K562 (cell line): ENCODE data around the gene NHLRC2. TPM values are rescaled to one million over a fixed set of nuclear protein-coding genes. Genes with fewer than 3 reads are reported as not detected.

Experiments
- CBX1 ChIP-seq: sonication (generic); IDR thresholded peaks from 2 replicates; pipeline ENCODE4 v1.6.1; 2016; ENCODE audit warnings: antibody characterized with exemption, low read depth, mild to moderate bottlenecking
- CHD1 ChIP-seq: fragments of 200-600 bp; sonication (generic); IDR thresholded peaks from one replicate; pipeline ENCODE4 v1.6.1; 2012; ENCODE audit warnings: mild to moderate bottlenecking, moderate library complexity, low read length, inconsistent platforms
- EHMT2 ChIP-seq: fragments of 450-650 bp; IDR thresholded peaks from 2 replicates; pipeline ENCODE4 v1.6.1; 2018; ENCODE audit warnings: antibody characterized with exemption
- HMGXB4 ChIP-seq: sonication (generic); formaldehyde crosslinking; IDR thresholded peaks from 2 replicates; pipeline ENCODE4 v1.8.1; 2023; ENCODE audit warnings: mild to moderate bottlenecking, missing genetic modification reagents
- HNRNPH1 ChIP-seq: fragments of 200-400 bp; formaldehyde crosslinking; optimal IDR thresholded peaks from 2 replicates; pipeline ENCODE3; 2017; ENCODE audit warnings: low read depth, mild to moderate bottlenecking, low read length, moderate library complexity
- ILF3 ChIP-seq: fragments of 450-650 bp; IDR thresholded peaks from 2 replicates; pipeline ENCODE4 v1.6.1; 2018; ENCODE audit warnings: antibody characterized with exemption, mild to moderate bottlenecking, moderate library complexity, borderline replicate concordance
- MAFG ChIP-seq: fragments of 450-650 bp; conservative IDR thresholded peaks from 2 replicates; pipeline ENCODE4 v1.6.1; 2016; ENCODE audit warnings: missing genetic modification characterization, missing compliant biosample characterization
- MLLT1 ChIP-seq, 2 experiments: fragments of 450-650 bp; IDR thresholded peaks; 2 replicates each; pipeline ENCODE4 v1.6.1; 2016
- PREB ChIP-seq: sonication (generic); formaldehyde crosslinking; IDR thresholded peaks from 2 replicates; pipeline ENCODE4 v1.8.1; 2023; ENCODE audit warnings: mild to moderate bottlenecking, missing genetic modification reagents
- RBM34 ChIP-seq: fragments of 200-400 bp; formaldehyde crosslinking; IDR thresholded peaks from 2 replicates; pipeline ENCODE4 v1.6.1; 2018; ENCODE audit warnings: low read length, borderline replicate concordance; ENCODE audit not compliant: insufficient read depth
- ZNF318 ChIP-seq, 2 experiments: fragments of 450-650 bp; IDR thresholded peaks; 2 replicates each; pipeline ENCODE4 v1.6.1; 2016; ENCODE audit warnings: mild to moderate bottlenecking in 2 of 2, borderline replicate concordance in 1 of 2, low read depth in 1 of 2, moderate library complexity in 1 of 2
- ZNF583 ChIP-seq: fragments of 250-450 bp; sonication (Bioruptor Pico); IDR thresholded peaks from 2 replicates; pipeline ENCODE4 v1.4.0; 2020
- ZNF766 ChIP-seq: fragments of 200-800 bp; sonication (Bioruptor generic); conservative IDR thresholded peaks from 2 replicates; pipeline ENCODE4 v1.6.1; 2016; ENCODE audit warnings: missing genetic modification characterization, missing compliant biosample characterization
- polyA plus RNA-seq, 8 experiments: library from polyadenylated mRNA; depleted of rRNA in 4 of 8; stranded (reverse) in 5 of 8; unstranded in 3 of 8; fragments of >200 nt; fragmentation: Nextera tagmentation in 2 of 8; fragmentation: Illumina TruSeq in 1 of 8; extraction: Ambion mirVana in 2 of 8; extraction: Trizol in 1 of 8; gene quantifications; 2 replicates each; pipeline versions ENCODE4 v1.2.1 to v1.2.3, GENCODE V29; 2011 to 2014; ENCODE audit warnings: inconsistent platforms in 1 of 8, missing spikeins in 1 of 8
- total RNA-seq, 7 experiments: library from RNA; depleted of rRNA in 6 of 7; stranded (reverse); fragments of >200 nt in 6 of 7; fragmentation: Illumina TruSeq in 2 of 7; extraction: Trizol in 2 of 7; gene quantifications; 2 replicates each; pipeline versions ENCODE4 v1.2.1 to v1.2.3, GENCODE V29; 2011 to 2021; ENCODE audit warnings: low replicate concordance in 1 of 7

Gene NHLRC2
- total and polyA plus RNA-seq, 9 of the 15 experiments (the other 6 are each of a cell fraction or from before 2014, with no cell fraction given) = 1.5 to 22.4 (median 10.3) TPM

GRCh38 chr10:113854761-113855588, 514 bp downstream of the NHLRC2 start (continued):
- peak; percentile 45 for TF ChIP-seq CHD1
- TF ChIP-seq HNRNPH1 = no peak
- no peak for TF ChIP-seq ZNF583
- TF ChIP-seq ZNF766 (CRISPR knock-in tag) = no peak
- no peak for TF ChIP-seq RBM34
- no peak; a peak in 1 of 4 replicates for TF ChIP-seq MLLT1 (IDR thresholded peaks at IDR 0.05)
- TF ChIP-seq MAFG (tag) = no peak
- no peak for TF ChIP-seq EHMT2
- TF ChIP-seq CBX1 = no peak
- TF ChIP-seq PREB = no peak
- no peak for TF ChIP-seq ILF3
- no peak for TF ChIP-seq ZNF318 (IDR thresholded peaks at IDR 0.05; ENCODE audit: borderline replicate concordance in 1 of 2, low read depth in 1 of 2)
- TF ChIP-seq HMGXB4 = no peak
